ENCODE data around the gene GSPT1.

Gene GSPT1

DNA sequence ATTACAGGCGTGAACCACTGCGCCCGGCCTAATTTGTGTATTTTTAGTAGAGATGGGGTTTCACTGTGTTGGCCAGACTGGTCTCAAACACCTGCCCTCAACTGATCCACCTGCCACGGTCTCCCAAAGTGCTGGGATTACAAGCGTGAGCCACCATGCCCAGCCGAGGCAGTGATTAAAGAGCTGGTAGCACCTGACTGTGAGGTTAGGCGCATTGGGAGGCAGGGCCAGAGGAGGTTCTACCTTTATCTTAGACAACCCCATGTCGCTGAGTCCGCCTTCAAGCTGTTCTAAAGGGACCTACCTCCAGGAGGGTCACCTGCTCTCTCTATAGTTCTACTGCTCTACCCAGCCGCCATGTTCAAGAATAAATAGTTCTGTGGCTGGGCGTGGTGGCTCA, 72.5 kb downstream of the GSPT1 start:
- in situ Hi-C loops (cut with MboI; ENCODE audit: low pct_unique_long_range_greater_than_20kb, low sequenced_read_pairs, unreplicated experiment): no loop called here
- DNase-seq (ENCODE audit: low spot score): no peak
- TF ChIP-seq, protein P1, sequence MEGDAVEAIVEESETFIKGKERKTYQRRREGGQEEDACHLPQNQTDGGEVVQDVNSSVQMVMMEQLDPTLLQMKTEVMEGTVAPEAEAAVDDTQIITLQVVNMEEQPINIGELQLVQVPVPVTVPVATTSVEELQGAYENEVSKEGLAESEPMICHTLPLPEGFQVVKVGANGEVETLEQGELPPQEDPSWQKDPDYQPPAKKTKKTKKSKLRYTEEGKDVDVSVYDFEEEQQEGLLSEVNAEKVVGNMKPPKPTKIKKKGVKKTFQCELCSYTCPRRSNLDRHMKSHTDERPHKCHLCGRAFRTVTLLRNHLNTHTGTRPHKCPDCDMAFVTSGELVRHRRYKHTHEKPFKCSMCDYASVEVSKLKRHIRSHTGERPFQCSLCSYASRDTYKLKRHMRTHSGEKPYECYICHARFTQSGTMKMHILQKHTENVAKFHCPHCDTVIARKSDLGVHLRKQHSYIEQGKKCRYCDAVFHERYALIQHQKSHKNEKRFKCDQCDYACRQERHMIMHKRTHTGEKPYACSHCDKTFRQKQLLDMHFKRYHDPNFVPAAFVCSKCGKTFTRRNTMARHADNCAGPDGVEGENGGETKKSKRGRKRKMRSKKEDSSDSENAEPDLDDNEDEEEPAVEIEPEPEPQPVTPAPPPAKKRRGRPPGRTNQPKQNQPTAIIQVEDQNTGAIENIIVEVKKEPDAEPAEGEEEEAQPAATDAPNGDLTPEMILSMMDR (IDR thresholded peaks at IDR 0.05; ENCODE audit: extremely low read depth, insufficient read depth, missing control alignments): no peak

DNA sequence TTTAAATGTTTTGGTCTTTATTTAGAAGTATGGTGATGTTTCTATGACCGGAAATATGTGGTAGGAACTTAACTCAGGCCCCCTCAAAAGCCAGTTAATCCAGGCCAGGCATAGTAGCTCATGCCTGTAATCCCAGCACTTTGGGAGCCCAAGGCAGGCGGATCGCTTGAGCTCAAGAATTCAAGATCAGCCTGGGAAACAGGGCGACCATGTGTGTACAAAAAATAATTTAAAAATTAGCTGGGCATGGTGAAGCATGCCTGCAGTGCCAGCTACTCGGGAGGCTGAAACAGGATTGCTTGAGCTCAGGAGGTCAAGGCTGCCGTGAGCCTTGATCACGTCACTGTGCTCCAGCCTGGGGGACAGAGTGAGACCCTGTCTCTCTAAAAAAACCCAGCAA, 74.7 kb downstream of the GSPT1 start:
- TF ChIP-seq, protein P1 (IDR thresholded peaks at IDR 0.05; ENCODE audit: extremely low read depth, insufficient read depth, missing control alignments): no peak
- in situ Hi-C loops (cut with MboI; ENCODE audit: low pct_unique_long_range_greater_than_20kb, low sequenced_read_pairs, unreplicated experiment): no loop called here
- DNase-seq (ENCODE audit: low spot score): no peak

DNA sequence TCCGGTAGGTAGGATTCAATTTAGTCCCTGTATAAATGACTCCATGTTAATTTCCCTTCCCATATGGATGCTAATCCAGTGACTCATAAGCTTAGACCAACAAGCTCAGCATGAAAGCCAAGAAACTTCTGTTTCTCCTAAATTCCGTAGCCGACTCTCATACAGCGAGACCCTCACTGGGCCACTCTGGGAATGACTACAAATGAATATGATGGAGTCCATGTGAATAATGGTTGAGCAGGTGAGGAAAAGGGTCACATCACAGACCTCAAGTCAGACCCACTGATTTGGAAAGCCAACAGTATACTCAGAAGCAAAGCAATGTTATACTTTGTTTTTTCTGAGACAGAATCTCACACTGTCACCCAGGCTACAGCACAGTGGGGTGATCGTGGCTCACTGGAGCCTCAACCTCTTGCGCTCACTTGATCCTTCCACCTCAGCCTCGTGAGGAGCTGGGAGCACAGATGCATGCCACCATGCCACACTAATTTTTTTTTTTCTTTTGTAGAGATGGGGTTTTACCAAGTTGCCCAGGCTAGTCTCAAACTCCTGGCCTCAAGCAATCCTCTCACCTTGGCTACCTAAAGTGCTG, 79.0 kb downstream of the GSPT1 start:
- no peak for DNase-seq (ENCODE audit: low spot score)
- in situ Hi-C loops (cut with MboI; ENCODE audit: low pct_unique_long_range_greater_than_20kb, low sequenced_read_pairs, unreplicated experiment): no loop called here
- TF ChIP-seq, protein P1 (IDR thresholded peaks at IDR 0.05; ENCODE audit: extremely low read depth, insufficient read depth, missing control alignments): no peak

DNA sequence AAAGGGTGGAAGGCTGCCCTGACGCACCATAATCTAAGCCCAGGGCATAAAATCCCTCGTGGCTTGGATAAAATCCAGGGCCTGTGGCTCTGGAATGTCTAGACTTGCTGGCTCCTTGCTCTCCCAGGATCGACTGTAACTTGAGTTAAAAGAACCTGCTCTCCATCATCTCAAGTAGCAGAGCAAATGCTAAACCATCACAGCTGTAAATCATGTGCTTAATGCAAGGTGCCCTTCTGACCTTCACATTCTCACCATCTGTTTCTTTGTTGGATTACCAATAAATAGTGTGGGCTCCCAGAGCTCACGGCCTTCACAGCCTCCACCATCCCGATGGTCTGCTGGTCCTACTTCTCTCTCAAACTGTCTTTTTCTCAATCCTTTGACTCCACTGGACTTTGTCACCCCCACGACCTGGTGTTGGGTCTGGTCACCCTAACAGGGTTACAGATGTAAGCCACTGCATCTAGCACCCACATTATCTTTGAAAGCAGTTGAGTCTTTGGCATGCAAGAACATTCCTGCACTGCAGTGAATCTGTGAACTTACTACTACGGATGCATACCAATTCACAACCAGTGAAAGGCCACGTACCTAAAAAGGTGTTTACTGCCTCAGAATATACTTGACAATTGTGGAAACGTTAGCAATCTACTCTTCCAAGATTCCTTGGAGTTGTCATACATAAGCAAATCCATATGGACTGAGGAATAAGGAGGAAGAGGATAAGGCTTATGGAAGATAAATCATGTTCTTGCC, 79.7 kb downstream of the GSPT1 start:
- DNase-seq (ENCODE audit: low spot score): no peak

DNA sequence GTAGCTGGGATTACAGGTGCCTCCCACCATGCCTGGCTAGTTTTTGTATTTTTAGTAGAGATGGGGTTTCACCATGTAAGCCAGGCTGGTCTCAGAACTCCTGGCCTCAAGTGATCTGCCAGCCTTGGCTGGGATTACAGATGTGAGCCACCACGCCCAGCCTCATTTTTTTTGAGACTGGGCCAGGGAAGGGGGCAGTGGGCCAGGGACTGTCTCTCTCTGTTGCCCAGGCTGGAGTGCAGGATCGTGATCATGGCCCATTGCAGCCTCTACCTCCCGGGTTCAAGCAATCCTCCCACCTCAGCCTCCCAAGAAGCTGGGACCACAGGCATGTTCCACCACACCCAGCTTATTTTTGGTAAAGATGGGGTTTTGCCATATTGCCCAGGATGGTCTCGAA, 80.4 kb downstream of the GSPT1 start:
- TF ChIP-seq, protein P1 (IDR thresholded peaks at IDR 0.05; ENCODE audit: extremely low read depth, insufficient read depth, missing control alignments): no peak
- DNase-seq (ENCODE audit: low spot score): no peak
- in situ Hi-C loops (cut with MboI; ENCODE audit: low pct_unique_long_range_greater_than_20kb, low sequenced_read_pairs, unreplicated experiment): no loop called here

More for the DNA sequence above, 79.7 kb downstream of the GSPT1 start:
- TF ChIP-seq, protein P1 (IDR thresholded peaks at IDR 0.05; ENCODE audit: extremely low read depth, insufficient read depth, missing control alignments): no peak
- in situ Hi-C loops (cut with MboI; ENCODE audit: low pct_unique_long_range_greater_than_20kb, low sequenced_read_pairs, unreplicated experiment): no loop called here

DNA sequence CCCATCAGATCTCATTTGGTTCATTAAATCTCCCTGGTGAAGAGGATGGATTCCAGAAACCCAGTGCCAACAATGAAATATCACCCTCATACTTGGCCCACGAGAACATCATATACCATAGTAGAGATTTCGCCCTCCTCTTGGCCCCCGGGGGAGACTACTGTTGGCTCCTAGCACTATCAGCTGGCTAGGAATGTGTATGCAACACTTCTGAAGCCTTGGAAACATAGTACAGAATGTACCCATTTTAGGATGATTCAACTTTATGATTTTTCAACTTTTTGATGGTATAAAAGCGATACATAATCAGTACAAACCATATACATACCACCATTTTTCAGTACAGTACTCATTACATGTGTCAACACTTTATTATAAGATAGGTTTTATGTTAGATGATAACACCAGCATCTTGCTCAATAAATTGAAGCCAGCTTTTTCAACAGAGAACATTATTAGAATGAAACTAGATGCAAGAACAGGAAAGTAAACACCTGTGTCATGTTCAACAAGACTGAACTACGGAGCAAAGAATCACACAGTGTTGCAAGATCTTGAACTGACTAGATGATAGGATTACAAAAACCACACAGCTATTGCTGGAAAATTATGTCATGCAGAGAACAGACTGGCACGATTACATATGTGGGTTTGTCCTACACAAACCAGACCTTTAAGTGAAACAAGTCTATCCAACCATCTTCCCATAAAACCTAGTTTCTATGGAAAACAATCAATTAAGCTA, 81.6 kb downstream of the GSPT1 start:
- peak; percentile 36 for DNase-seq (ENCODE audit: low spot score)
- TF ChIP-seq, protein P1 (IDR thresholded peaks at IDR 0.05; ENCODE audit: extremely low read depth, insufficient read depth, missing control alignments): no peak

More for the DNA sequence above, 81.6 kb downstream of the GSPT1 start:
- in situ Hi-C loops (cut with MboI; ENCODE audit: low pct_unique_long_range_greater_than_20kb, low sequenced_read_pairs, unreplicated experiment): no loop called here
